GM21528 (cell line): ENCODE measurements around the gene CYP4V2.
A peak's percentile ranks its signal among the peaks of the same experiment; 100 is the strongest.

ENCODE experiments used
- ATAC-seq: cut with Tn5 transposase; IDR thresholded peaks from one replicate; pipeline ENCODE4 v1.9.1; 2021; ENCODE audit warnings: mild to moderate bottlenecking, moderate library complexity; ENCODE audit not compliant: unreplicated experiment, low FRiP score

Gene CYP4V2

GRCh38 chr4:186191200-186192065 lies at the start of gene CYP4V2:
Gene CYP4V2 (plus strand): TSS chr4:186191567. CDS start chr4:186191824, 257 bp downstream.
- peak; percentile 84 for ATAC-seq

- peak; percentile 56 for ATAC-seq
Measured at GRCh38 chr4:186144198-186144945, 47.0 kb upstream of the CYP4V2 start.

GRCh38 chr4:186144946-186145569 lies 46.3 kb upstream of the CYP4V2 start:
- ATAC-seq = peak; percentile 42

- no peak for ATAC-seq
Measured at GRCh38 chr4:186146458-186146857, 44.9 kb upstream of the CYP4V2 start.

- no peak for ATAC-seq
Measured at GRCh38 chr4:186148336-186148975, 42.9 kb upstream of the CYP4V2 start.

GRCh38 chr4:186149872-186150271 lies 41.5 kb upstream of the CYP4V2 start:
- no peak for ATAC-seq

GRCh38 chr4:186150926-186151325 lies 40.4 kb upstream of the CYP4V2 start:
- no peak for ATAC-seq

GRCh38 chr4:186151499-186151898 lies 39.9 kb upstream of the CYP4V2 start:
- no peak for ATAC-seq

GRCh38 chr4:186158021-186158813 lies 33.1 kb upstream of the CYP4V2 start:
- no peak for ATAC-seq

- no peak for ATAC-seq
Measured at GRCh38 chr4:186158966-186159365, 32.4 kb upstream of the CYP4V2 start.

- ATAC-seq = no peak
Measured at GRCh38 chr4:186159613-186160012, 31.8 kb upstream of the CYP4V2 start.

- ATAC-seq = peak; percentile 98
Measured at GRCh38 chr4:186161138-186161537, 30.2 kb upstream of the CYP4V2 start.

GRCh38 chr4:186166852-186167512 lies 24.4 kb upstream of the CYP4V2 start:
- no peak for ATAC-seq

- no peak for ATAC-seq
Measured at GRCh38 chr4:186167605-186168004, 23.8 kb upstream of the CYP4V2 start.

- no peak for ATAC-seq
Measured at GRCh38 chr4:186168750-186169149, 22.6 kb upstream of the CYP4V2 start.

- ATAC-seq = no peak
Measured at GRCh38 chr4:186169333-186169944, 21.9 kb upstream of the CYP4V2 start.

- no peak for ATAC-seq
Measured at GRCh38 chr4:186169945-186170802, 21.2 kb upstream of the CYP4V2 start.

GRCh38 chr4:186170966-186171365 lies 20.4 kb upstream of the CYP4V2 start:
- ATAC-seq = no peak
